ENCODE results near the gene STK17A.
"Not testable (repeated sequence)": the region's sequence is repeated elsewhere in the genome, so short reads cannot be mapped to it uniquely, and the experiment has no call there.

STK17A gene

GRCh38 chr7:43569424-43569823, 13.5 kb upstream of the STK17A start:
- DNase-seq = no peak

GRCh38 chr7:43570688-43571365, 12.1 kb upstream of the STK17A start:
- DNase-seq = no peak

GRCh38 chr7:43572516-43573049, 10.3 kb upstream of the STK17A start:
- DNase-seq = no peak

- not testable (repeated sequence) for DNase-seq
Measured at GRCh38 chr7:43573832-43574231, 9.1 kb upstream of the STK17A start.

- no peak for DNase-seq
Measured at GRCh38 chr7:43575506-43575905, 7.4 kb upstream of the STK17A start.

GRCh38 chr7:43576241-43576640, 6.7 kb upstream of the STK17A start:
- no peak for DNase-seq

GRCh38 chr7:43577485-43577951, 5.4 kb upstream of the STK17A start:
- DNase-seq = no peak

- DNase-seq = no peak
Measured at GRCh38 chr7:43583424-43584194, 701 bp downstream of the STK17A start.

GRCh38 chr7:43584195-43584586, 1.3 kb downstream of the STK17A start:
- DNase-seq = no peak

GRCh38 chr7:43584733-43585132, 1.8 kb downstream of the STK17A start:
- DNase-seq = not testable (repeated sequence)

GRCh38 chr7:43585562-43585961, 2.7 kb downstream of the STK17A start:
- no peak for DNase-seq

GRCh38 chr7:43586251-43586900, 3.5 kb downstream of the STK17A start:
- DNase-seq = no peak

- DNase-seq = no peak
Measured at GRCh38 chr7:43588477-43589132, 5.7 kb downstream of the STK17A start.

GRCh38 chr7:43589133-43589478, 6.2 kb downstream of the STK17A start:
- DNase-seq = no peak

GRCh38 chr7:43589728-43590127, 6.8 kb downstream of the STK17A start:
- DNase-seq = no peak

- DNase-seq = no peak
Measured at GRCh38 chr7:43590862-43591557, 8.1 kb downstream of the STK17A start.

GRCh38 chr7:43591558-43592180, 8.8 kb downstream of the STK17A start:
- DNase-seq = no peak

- DNase-seq = no peak
Measured at GRCh38 chr7:43592326-43592725, 9.4 kb downstream of the STK17A start.

- DNase-seq = no peak
Measured at GRCh38 chr7:43593010-43593409, 10.1 kb downstream of the STK17A start.

GRCh38 chr7:43594020-43594419, 11.1 kb downstream of the STK17A start:
- no peak for DNase-seq

- DNase-seq = not testable (repeated sequence)
Measured at GRCh38 chr7:43596426-43596825, 13.5 kb downstream of the STK17A start.

- DNase-seq = no peak
Measured at GRCh38 chr7:43600056-43600455, 17.1 kb downstream of the STK17A start.

All from 8988T (cell line).